ENCODE data around the gene DNAH17. TPM values are rescaled to one million over a fixed set of nuclear protein-coding genes. Genes with fewer than 3 reads are reported as not detected.

DNAH17 gene
- total RNA-seq, 1 experiment from 2014 or later: 0.13 TPM

DNA sequence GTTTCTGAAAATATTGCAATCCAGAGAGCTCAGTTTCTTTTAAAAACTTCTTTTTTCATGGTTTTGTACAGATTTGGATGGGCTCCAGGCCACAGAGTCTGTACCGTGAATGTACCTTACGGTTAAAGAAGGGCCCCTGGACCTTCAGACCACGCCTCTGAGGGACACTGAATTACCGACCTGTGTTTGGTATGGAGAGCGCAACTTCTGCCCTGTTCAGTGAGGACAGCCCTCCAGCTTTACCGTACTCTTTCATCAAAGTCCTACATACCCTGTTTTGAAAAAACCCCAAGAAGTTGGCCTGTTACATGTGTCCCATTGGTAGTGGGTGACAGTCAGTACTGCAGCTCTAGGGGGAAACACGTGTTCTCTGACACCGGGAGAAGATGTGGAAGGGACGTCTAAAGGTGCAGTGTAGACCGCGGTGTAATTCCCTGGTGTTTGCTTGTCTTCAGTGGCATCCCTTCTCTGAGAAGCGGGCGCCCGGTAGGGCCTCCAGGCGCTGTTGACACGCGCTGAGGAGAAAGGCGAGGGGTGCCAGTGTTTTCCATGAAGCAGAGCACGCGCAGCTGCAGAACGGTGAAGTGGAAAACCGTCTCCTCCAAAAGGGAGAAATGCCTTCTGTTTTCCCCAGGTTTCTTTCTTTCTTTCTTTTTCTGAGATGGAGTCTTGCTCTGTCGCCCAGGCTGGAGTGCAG is 192.6 kb downstream of the DNAH17 start:
- Histone ChIP-seq H2BK5ac (ENCODE audit: insufficient read length, low read length) (no peak overlapping the region), H4K20me1 (ENCODE audit: control insufficient read depth, insufficient read depth, insufficient read length) (no peaks in the 10 kb centered on the region), H2AFZ (ENCODE audit: low read length) (no peak overlapping the region), H2AK5ac (ENCODE audit: insufficient read length, low read length) (no peak overlapping the region), H2BK12ac (ENCODE audit: insufficient read length, low read depth, low read length) (no peak overlapping the region), H3K4ac (ENCODE audit: low read depth, low read length) (no peak overlapping the region), H3K79me1 (ENCODE audit: insufficient read depth, low read depth, low read length, poor library complexity, severe bottlenecking) (peaks cover 14% of the 10 kb centered on the region), H4K91ac (ENCODE audit: insufficient read length, low read depth, low read length) (no peak overlapping the region), H3K23ac (ENCODE audit: insufficient read length, low read depth, low read length) (no peak overlapping the region), H3K18ac (ENCODE audit: insufficient read length, low read depth, low read length) (no peak overlapping the region), H4K8ac (replicated peaks; ENCODE audit: insufficient read length, low read depth, low read length) (no peak overlapping the region), H3K23me2 (ENCODE audit: insufficient read length, low read depth, low read length, poor library complexity, severe bottlenecking) (no peaks in the 10 kb centered on the region), H3K4me2 (ENCODE audit: insufficient read depth, insufficient read length, low read length) (no peak overlapping the region), H4K5ac (ENCODE audit: insufficient read length, low read depth, low read length) (no peak overlapping the region), H3K27me3 (ENCODE audit: insufficient read depth, low read length) (no peaks in the 10 kb centered on the region), H3K56ac (ENCODE audit: insufficient read length, low read depth, low read length) (no peak overlapping the region), H3K9me3 (ENCODE audit: control insufficient read depth, low read depth, low read length) (no peaks in the 10 kb centered on the region), H3K79me2 (ENCODE audit: insufficient read depth, low read length) (peaks cover 70% of the 10 kb centered on the region), H3K14ac (ENCODE audit: insufficient read depth, low read length) (no peak overlapping the region), H2BK20ac (ENCODE audit: low read depth, low read length, poor library complexity, severe bottlenecking) (no peak overlapping the region), H2BK120ac (ENCODE audit: low read depth, low read length, poor library complexity, severe bottlenecking) (no peak overlapping the region), H3K27ac (ENCODE audit: insufficient read length, low read depth, low read length) (no peak overlapping the region), H3T11ph (ENCODE audit: low read length) (no peak overlapping the region), H3K4me1 (ENCODE audit: insufficient read depth, low read length) (peaks cover 12% of the 10 kb centered on the region), H2BK15ac (ENCODE audit: low read depth, low read length) (no peak overlapping the region), H3K9ac (ENCODE audit: extremely low read depth, insufficient read length, low read length) (no peak overlapping the region)
- Mint-ChIP-seq H3K9me3 (no peaks in the 10 kb centered on the region), H3K4me3 (no peak overlapping the region), H3K4me1 (peaks cover 61 to 76% of the 10 kb centered on the region in 2 experiments), H3K27ac (peak overlapping the region in 2 of 3 experiments; percentile 74 to 87; a peak in 5 of 7 replicates), H3K27me3 (ENCODE audit: low read depth) (no peaks in the 10 kb centered on the region), H3K36me3 (ENCODE audit: insufficient read depth in 1 of 3, low read depth in 3 of 3) (peaks cover 5 to 16% (median 13%) of the 10 kb centered on the region in 3 experiments; a peak in 6 of 7 replicates)
- WGBS (ENCODE audit: extremely low coverage, insufficient read length, low lambda C conversion rate): no CpG with 5 or more reads among the region's 23 CpGs
- no peak for TF ChIP-seq CTCF (conservative IDR thresholded peaks at IDR 0.05)
- DNase-seq: no peak

Measured in H9 (cell line).